ENCODE data around the gene CRIM1. TPM values are rescaled to one million over a fixed set of nuclear protein-coding genes. Genes with fewer than 3 reads are reported as not detected.

CRIM1 gene
- total RNA-seq, 1 experiment from 2014 or later, result 27.6 TPM

GRCh38 chr2:36388472-36388871 is 32.9 kb downstream of the CRIM1 start:
- H4K5ac ChIP-seq (ENCODE audit: insufficient read length, low read depth, low read length), result no peak overlapping the region
- no peak overlapping the region for H3K56ac ChIP-seq (ENCODE audit: insufficient read length, low read depth, low read length)
- H4K91ac ChIP-seq (ENCODE audit: insufficient read length, low read depth, low read length), result no peak overlapping the region
- Mint-ChIP-seq H3K4me1 (peaks cover 50 to 52% of the 10 kb centered on the region in 2 experiments), H3K4me3 (no peak overlapping the region), H3K36me3 (ENCODE audit: insufficient read depth in 1 of 3, low read depth in 3 of 3) (peaks cover 0 to 2% (median 0%) of the 10 kb centered on the region in 3 experiments; a peak in 1 of 7 replicates), H3K27me3 (ENCODE audit: low read depth) (no peaks in the 10 kb centered on the region), H3K27ac (no peak overlapping the region; a peak in 1 of 7 replicates), H3K9me3 (no peaks in the 10 kb centered on the region; a peak in 1 of 5 replicates)
- H4K20me1 ChIP-seq (ENCODE audit: control insufficient read depth, insufficient read depth, insufficient read length), result no peaks in the 10 kb centered on the region
- no peak overlapping the region for H3T11ph ChIP-seq (ENCODE audit: low read length)
- H4K8ac ChIP-seq (replicated peaks; ENCODE audit: insufficient read length, low read depth, low read length), result no peak overlapping the region
- H3K9ac ChIP-seq (ENCODE audit: extremely low read depth, insufficient read length, low read length), result no peak overlapping the region
- H3K4me1 ChIP-seq (ENCODE audit: insufficient read depth, low read length), result peaks cover 10% of the 10 kb centered on the region
- H3K79me2 ChIP-seq (ENCODE audit: insufficient read depth, low read length), result peaks cover 10% of the 10 kb centered on the region; the same call in 1 of the 2 replicates
- H2BK5ac ChIP-seq (ENCODE audit: insufficient read length, low read length), result no peak overlapping the region
- no peak overlapping the region for H2AK5ac ChIP-seq (ENCODE audit: insufficient read length, low read length)
- no peaks in the 10 kb centered on the region for H3K9me3 ChIP-seq (ENCODE audit: control insufficient read depth, low read depth, low read length)
- TF ChIP-seq CTCF (conservative IDR thresholded peaks at IDR 0.05), result no peak
- H2BK20ac ChIP-seq (ENCODE audit: low read depth, low read length, poor library complexity, severe bottlenecking), result no peak overlapping the region
- H2AFZ ChIP-seq (ENCODE audit: low read length), result no peak overlapping the region
- no peaks in the 10 kb centered on the region for H3K27me3 ChIP-seq (ENCODE audit: insufficient read depth, low read length)
- H2BK15ac ChIP-seq (ENCODE audit: low read depth, low read length), result no peak overlapping the region
- H3K4me2 ChIP-seq (ENCODE audit: insufficient read depth, insufficient read length, low read length), result no peak overlapping the region
- H2BK12ac ChIP-seq (ENCODE audit: insufficient read length, low read depth, low read length), result no peak overlapping the region
- no peak overlapping the region for H3K27ac ChIP-seq (ENCODE audit: insufficient read length, low read depth, low read length)
- H3K14ac ChIP-seq (ENCODE audit: insufficient read depth, low read length), result no peak overlapping the region
- no peak overlapping the region for H3K23ac ChIP-seq (ENCODE audit: insufficient read length, low read depth, low read length)
- H3K4ac ChIP-seq (ENCODE audit: low read depth, low read length), result no peak overlapping the region
- H3K79me1 ChIP-seq (ENCODE audit: insufficient read depth, low read depth, low read length, poor library complexity, severe bottlenecking), result peaks cover 1% of the 10 kb centered on the region
- no peak overlapping the region for H2BK120ac ChIP-seq (ENCODE audit: low read depth, low read length, poor library complexity, severe bottlenecking)
- WGBS (ENCODE audit: extremely low coverage, insufficient read length, low lambda C conversion rate), result no CpG with 5 or more reads among the region's 3 CpGs
- no peak overlapping the region for H3K18ac ChIP-seq (ENCODE audit: insufficient read length, low read depth, low read length)
- no peak for DNase-seq
- no peaks in the 10 kb centered on the region for H3K23me2 ChIP-seq (ENCODE audit: insufficient read length, low read depth, low read length, poor library complexity, severe bottlenecking)
